ENCODE results near the gene ST6GALNAC4. TPM values are rescaled to one million over a fixed set of nuclear protein-coding genes. Genes with fewer than 3 reads are reported as not detected.

The ST6GALNAC4 gene
- total RNA-seq, 1 experiment from 2014 or later = 12.8 TPM

DNA sequence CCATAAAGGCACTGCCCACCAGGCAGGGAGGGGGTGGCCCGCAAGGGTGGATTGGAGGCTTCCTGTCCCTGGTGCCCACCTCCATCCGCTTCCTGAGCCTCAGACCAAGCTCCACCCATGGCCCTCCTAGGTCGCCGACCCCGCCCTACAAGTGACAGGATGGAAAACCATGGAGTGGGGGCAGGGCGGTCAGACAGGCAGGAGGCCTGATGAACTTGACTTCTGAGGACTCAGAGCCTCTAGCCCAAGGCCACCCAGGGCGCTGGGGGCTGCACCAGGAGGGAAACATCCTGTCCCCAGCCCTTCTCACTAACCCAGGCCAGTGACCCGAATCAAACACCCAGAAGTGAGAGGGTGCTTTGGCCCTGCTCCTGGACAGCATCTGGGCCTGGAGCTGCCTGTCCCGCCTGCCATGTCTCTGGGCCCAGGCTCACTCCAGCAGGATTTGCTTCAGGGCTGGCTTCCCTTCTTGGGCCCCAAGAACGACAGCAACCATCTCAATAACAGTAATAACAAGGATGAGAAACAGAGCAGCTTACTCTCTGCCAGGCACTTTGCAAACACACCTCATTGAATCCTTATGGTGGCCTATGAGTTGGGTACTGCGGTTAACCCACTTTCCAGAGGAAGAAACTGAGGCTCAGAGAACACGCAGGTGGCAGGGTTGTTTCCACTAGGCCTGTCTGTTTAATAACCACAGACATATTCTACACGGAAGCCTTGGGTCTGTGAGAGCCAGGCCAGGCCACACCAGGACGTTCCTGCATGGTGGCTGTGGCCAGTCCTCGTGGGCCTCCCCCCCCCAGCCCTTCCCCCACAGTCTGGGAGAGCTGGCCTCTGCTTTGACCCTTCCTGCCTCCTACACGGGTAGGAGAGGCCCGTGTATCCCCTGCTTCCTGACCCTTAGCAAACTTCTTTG is 13.0 kb downstream of the ST6GALNAC4 start:
- no TSS peak for BruUV-seq (replicated peaks)
- no peaks in the 10 kb centered on the region for H3K9me3 Mint-ChIP-seq (ENCODE audit: low read depth, unreplicated experiment)
- H3K27ac Mint-ChIP-seq (ENCODE audit: unreplicated experiment) = no peak overlapping the region
- no peaks in the 10 kb centered on the region for H3K27me3 Mint-ChIP-seq (ENCODE audit: unreplicated experiment)
- H3K36me3 Mint-ChIP-seq (ENCODE audit: insufficient read depth, unreplicated experiment) = peaks cover 11% of the 10 kb centered on the region
- intact Hi-C loops (cut with micrococcal nuclease; ENCODE audit: unreplicated experiment) = no loop called here
- peaks cover 8% of the 10 kb centered on the region for H3K4me1 Mint-ChIP-seq (ENCODE audit: low read depth, unreplicated experiment)
- no peak overlapping the region for H3K4me3 Mint-ChIP-seq (ENCODE audit: low read depth, unreplicated experiment)
- DNase-seq = no peak
- CTCF ChIA-PET = interaction anchor here (0.7 kb wide), 1 partner anchor 14 kb away, joined by 3 read pairs; no protein-coding TSS in a partner anchor
- TF ChIP-seq, protein P1, sequence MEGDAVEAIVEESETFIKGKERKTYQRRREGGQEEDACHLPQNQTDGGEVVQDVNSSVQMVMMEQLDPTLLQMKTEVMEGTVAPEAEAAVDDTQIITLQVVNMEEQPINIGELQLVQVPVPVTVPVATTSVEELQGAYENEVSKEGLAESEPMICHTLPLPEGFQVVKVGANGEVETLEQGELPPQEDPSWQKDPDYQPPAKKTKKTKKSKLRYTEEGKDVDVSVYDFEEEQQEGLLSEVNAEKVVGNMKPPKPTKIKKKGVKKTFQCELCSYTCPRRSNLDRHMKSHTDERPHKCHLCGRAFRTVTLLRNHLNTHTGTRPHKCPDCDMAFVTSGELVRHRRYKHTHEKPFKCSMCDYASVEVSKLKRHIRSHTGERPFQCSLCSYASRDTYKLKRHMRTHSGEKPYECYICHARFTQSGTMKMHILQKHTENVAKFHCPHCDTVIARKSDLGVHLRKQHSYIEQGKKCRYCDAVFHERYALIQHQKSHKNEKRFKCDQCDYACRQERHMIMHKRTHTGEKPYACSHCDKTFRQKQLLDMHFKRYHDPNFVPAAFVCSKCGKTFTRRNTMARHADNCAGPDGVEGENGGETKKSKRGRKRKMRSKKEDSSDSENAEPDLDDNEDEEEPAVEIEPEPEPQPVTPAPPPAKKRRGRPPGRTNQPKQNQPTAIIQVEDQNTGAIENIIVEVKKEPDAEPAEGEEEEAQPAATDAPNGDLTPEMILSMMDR (IDR thresholded peaks at IDR 0.05; ENCODE audit: unreplicated experiment) = no peak

DNA sequence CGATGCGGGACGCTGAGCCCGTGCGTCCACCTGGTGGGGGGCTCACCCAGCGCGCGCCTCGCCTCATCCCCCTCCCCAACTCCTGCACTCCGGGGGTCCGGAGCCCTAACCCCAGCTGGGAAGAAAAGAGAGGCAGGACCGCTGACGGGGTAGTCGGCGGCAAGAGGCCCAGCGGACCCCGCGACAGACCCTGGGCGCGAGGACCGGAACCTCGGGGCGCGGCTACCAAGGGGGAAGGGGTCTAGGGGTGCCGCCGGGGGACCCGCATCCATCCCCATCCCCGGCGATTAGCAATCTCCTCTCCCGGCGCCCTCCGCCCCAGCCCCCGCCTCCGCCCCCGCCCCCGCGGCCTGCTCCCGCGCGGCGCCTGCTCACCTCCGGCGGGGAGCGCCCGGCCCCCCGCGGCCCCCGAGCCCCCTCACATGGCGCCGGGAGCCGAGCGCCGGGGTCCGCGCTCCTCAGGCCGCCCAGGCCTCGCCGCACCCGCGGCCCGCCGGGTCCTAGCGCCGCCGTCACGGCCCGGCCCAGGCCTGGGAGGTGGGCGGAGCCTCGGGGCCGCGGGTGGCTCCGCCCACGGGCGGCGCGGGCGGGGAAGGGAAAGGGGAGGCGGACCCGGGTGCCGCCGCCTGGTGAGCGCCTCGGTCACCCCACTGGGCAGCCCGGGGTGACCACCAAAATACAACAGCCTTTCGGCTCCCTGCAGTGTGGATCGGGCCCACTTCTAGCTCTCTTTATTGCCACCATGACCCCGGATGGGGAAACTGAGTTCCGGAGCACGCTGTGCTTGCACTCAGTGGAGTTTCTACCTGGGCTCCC is 17.5 kb downstream of the ST6GALNAC4 start, which contains the start of gene ST6GALNAC6:
TSS of gene ST6GALNAC6 (minus strand) at position 476 of the 816 bp plus-strand sequence. CDS start 1,622 bp downstream, outside the sequence.
- DNase-seq = peak; percentile 77
- TF ChIP-seq, protein P1 (IDR thresholded peaks at IDR 0.05; ENCODE audit: unreplicated experiment) = no peak
- H3K27me3 Mint-ChIP-seq (ENCODE audit: unreplicated experiment) = no peaks in the 10 kb centered on the region
- peaks cover 20% of the 10 kb centered on the region for H3K36me3 Mint-ChIP-seq (ENCODE audit: insufficient read depth, unreplicated experiment)
- no TSS peak for BruUV-seq (replicated peaks)
- H3K9me3 Mint-ChIP-seq (ENCODE audit: low read depth, unreplicated experiment) = no peaks in the 10 kb centered on the region
- intact Hi-C loops (cut with micrococcal nuclease; ENCODE audit: unreplicated experiment) = no loop called here
- CTCF ChIA-PET = no interaction called here
- H3K4me3 Mint-ChIP-seq (ENCODE audit: low read depth, unreplicated experiment) = peak within 1 kb of the TSS; percentile 73
- H3K27ac Mint-ChIP-seq (ENCODE audit: unreplicated experiment) = peak within 1 kb of the TSS; percentile 27
- peaks cover 8% of the 10 kb centered on the region for H3K4me1 Mint-ChIP-seq (ENCODE audit: low read depth, unreplicated experiment)

DNA sequence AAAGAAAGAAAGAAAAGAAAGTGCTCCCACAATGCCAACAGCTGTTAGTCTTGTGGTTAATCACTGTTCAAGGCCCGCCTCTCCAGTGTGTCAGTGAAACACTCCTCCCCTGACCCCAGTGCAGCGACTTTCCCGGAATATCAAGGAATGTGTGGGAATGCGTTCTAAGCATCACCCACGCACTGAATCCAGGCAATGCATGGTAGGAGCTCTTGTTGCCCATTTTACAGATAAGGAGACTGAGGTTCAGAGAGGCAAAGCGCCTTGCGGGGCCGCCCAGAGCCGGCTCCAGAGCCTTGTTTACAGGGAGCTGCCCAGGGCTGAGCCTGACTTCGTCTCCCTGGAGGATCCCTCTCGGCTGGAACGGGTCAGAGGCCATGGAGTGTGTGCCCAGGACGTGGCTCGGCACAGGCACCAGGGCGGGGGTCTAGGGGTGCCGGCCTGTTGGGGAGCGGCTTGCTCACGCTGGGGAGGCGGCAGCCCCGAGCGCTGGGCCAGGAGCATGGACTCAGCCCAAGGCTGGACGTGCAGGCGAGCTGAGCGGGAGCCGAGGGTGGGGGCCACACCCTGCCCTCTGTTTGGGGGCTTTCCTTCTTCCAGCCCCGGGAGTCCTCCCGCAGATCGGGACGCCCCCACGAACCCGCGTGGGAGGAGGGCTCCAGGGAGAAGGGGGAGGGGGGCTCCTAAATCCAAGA is 18.3 kb downstream of the ST6GALNAC4 start:
- intact Hi-C loops (cut with micrococcal nuclease; ENCODE audit: unreplicated experiment) = no loop called here
- DNase-seq = no peak
- Mint-ChIP-seq H3K36me3 (ENCODE audit: insufficient read depth, unreplicated experiment) (peaks cover 26% of the 10 kb centered on the region), H3K27me3 (ENCODE audit: unreplicated experiment) (no peaks in the 10 kb centered on the region), H3K4me3 (ENCODE audit: low read depth, unreplicated experiment) (peak overlapping the region; percentile 73), H3K27ac (ENCODE audit: unreplicated experiment) (peak overlapping the region; percentile 27), H3K4me1 (ENCODE audit: low read depth, unreplicated experiment) (peaks cover 8% of the 10 kb centered on the region), H3K9me3 (ENCODE audit: low read depth, unreplicated experiment) (no peaks in the 10 kb centered on the region)
- BruUV-seq (replicated peaks) = no TSS peak
- CTCF ChIA-PET = no interaction called here
- TF ChIP-seq, protein P1 (IDR thresholded peaks at IDR 0.05; ENCODE audit: unreplicated experiment) = no peak

DNA sequence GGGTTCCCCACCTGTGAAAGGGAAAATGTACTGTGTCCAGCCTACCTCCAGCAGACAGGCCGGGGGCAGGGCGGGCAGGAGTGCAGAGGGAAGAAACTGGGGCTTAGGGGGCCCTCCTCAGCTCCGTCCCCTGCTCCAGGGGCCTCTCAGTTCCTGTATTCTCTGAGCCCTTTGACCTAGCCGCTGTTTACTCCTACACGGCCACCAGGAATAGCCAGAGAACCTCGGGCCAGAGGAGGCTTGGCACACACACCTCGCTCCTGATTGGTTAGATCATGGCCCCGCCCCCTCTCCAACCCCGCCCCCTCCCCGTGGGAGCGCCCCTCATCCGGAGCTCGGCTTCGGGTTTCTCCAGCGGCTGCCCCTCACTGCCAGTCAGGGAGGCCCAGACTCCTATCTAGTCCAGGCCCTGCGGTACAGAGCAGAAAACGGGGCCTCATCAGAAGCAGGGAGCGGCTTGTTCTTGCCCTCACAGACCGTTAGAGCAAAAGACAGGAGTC is 19.6 kb downstream of the ST6GALNAC4 start:
- Mint-ChIP-seq H3K36me3 (ENCODE audit: insufficient read depth, unreplicated experiment) (peaks cover 27% of the 10 kb centered on the region), H3K4me1 (ENCODE audit: low read depth, unreplicated experiment) (peaks cover 8% of the 10 kb centered on the region), H3K27me3 (ENCODE audit: unreplicated experiment) (no peaks in the 10 kb centered on the region), H3K27ac (ENCODE audit: unreplicated experiment) (no peak overlapping the region), H3K9me3 (ENCODE audit: low read depth, unreplicated experiment) (no peaks in the 10 kb centered on the region), H3K4me3 (ENCODE audit: low read depth, unreplicated experiment) (no peak overlapping the region)
- DNase-seq = no peak
- TF ChIP-seq, protein P1 (IDR thresholded peaks at IDR 0.05; ENCODE audit: unreplicated experiment) = no peak
- BruUV-seq (replicated peaks) = no TSS peak
- CTCF ChIA-PET = no interaction called here
- intact Hi-C loops (cut with micrococcal nuclease; ENCODE audit: unreplicated experiment) = no loop called here

All from Calu3 (cell line).